ENCODE results near the gene SNCAIP.

Gene SNCAIP

GRCh38 chr5:122464191-122464590 lies 152.2 kb downstream of the SNCAIP start:
- no peak for DNase-seq (ENCODE audit: extremely low read depth, low read depth)
- TF ChIP-seq CTCF (IDR thresholded peaks at IDR 0.05; ENCODE audit: low read depth, low read length), result no peak

GRCh38 chr5:122465031-122465577 lies 153.1 kb downstream of the SNCAIP start:
- no peak for TF ChIP-seq CTCF (IDR thresholded peaks at IDR 0.05; ENCODE audit: low read depth, low read length)
- DNase-seq (ENCODE audit: extremely low read depth, low read depth), result no peak

- TF ChIP-seq CTCF (IDR thresholded peaks at IDR 0.05; ENCODE audit: low read depth, low read length), result no peak
- no peak for DNase-seq (ENCODE audit: extremely low read depth, low read depth)
These were observed 154.0 kb downstream of the SNCAIP start for GRCh38 chr5:122465994-122466393.

- TF ChIP-seq CTCF (IDR thresholded peaks at IDR 0.05; ENCODE audit: low read depth, low read length), result no peak
- no peak for DNase-seq (ENCODE audit: extremely low read depth, low read depth)
These were observed 156.5 kb downstream of the SNCAIP start for GRCh38 chr5:122468351-122469116.

- no peak for TF ChIP-seq CTCF (IDR thresholded peaks at IDR 0.05; ENCODE audit: low read depth, low read length)
- DNase-seq (ENCODE audit: extremely low read depth, low read depth), result no peak
These were observed 157.4 kb downstream of the SNCAIP start for GRCh38 chr5:122469384-122469919.

- DNase-seq (ENCODE audit: extremely low read depth, low read depth), result no peak
- no peak for TF ChIP-seq CTCF (IDR thresholded peaks at IDR 0.05; ENCODE audit: low read depth, low read length)
These were observed 158.3 kb downstream of the SNCAIP start for GRCh38 chr5:122470365-122470764.

- DNase-seq (ENCODE audit: extremely low read depth, low read depth), result no peak
- TF ChIP-seq CTCF (IDR thresholded peaks at IDR 0.05; ENCODE audit: low read depth, low read length), result no peak
These were observed 159.2 kb downstream of the SNCAIP start for GRCh38 chr5:122471031-122471751.

Data from AG09319 (cell line).